ENCODE measurements around the gene PPARG.

GRCh38 chr3:12303534-12303933 is 14.7 kb downstream of the PPARG start:
- TF ChIP-seq CTCF (IDR thresholded peaks at IDR 0.05; ENCODE audit: borderline replicate concordance, extremely low read depth, low read length, poor library complexity, severe bottlenecking) (no peak), EZH2 (IDR thresholded peaks at IDR 0.05; ENCODE audit: borderline replicate concordance, low read depth, low read length, severe bottlenecking) (no peak)
